ENCODE data around the gene ADRA2B. TPM values are rescaled to one million over a fixed set of nuclear protein-coding genes. Genes with fewer than 3 reads are reported as not detected.
A peak's percentile ranks its signal among the peaks of the same experiment; 100 is the strongest.

Gene ADRA2B
- total RNA-seq, 1 experiment from 2014 or later, result 4.7 TPM

DNA sequence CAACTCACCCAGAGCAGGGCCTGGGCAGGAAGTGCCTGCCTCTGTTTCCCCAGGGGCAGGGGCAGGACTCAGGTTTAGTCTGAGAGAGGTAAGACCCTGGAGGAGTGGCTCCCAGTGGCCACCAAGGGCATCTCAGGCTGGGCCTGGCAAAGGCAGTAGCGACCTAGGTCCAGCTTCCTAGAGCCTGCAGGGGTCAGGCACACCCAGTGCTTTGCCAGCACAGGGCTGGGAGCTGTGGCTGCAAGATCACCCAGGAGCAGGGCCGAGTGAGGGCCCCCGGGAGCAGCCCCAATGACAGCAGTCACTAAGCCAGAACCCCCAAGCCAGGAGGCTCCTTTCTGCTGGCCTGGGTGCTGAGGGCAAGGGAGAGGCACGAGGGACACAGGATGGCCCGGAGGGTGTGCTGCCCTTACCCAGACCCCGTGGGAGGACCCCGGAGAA is 37.6 kb upstream of the ADRA2B start:
- Mint-ChIP-seq H3K27ac (no peak overlapping the region; the same call in 1 of the 2 replicates), H3K4me1 (peaks cover 28% of the 10 kb centered on the region)
- TF ChIP-seq, protein P1, sequence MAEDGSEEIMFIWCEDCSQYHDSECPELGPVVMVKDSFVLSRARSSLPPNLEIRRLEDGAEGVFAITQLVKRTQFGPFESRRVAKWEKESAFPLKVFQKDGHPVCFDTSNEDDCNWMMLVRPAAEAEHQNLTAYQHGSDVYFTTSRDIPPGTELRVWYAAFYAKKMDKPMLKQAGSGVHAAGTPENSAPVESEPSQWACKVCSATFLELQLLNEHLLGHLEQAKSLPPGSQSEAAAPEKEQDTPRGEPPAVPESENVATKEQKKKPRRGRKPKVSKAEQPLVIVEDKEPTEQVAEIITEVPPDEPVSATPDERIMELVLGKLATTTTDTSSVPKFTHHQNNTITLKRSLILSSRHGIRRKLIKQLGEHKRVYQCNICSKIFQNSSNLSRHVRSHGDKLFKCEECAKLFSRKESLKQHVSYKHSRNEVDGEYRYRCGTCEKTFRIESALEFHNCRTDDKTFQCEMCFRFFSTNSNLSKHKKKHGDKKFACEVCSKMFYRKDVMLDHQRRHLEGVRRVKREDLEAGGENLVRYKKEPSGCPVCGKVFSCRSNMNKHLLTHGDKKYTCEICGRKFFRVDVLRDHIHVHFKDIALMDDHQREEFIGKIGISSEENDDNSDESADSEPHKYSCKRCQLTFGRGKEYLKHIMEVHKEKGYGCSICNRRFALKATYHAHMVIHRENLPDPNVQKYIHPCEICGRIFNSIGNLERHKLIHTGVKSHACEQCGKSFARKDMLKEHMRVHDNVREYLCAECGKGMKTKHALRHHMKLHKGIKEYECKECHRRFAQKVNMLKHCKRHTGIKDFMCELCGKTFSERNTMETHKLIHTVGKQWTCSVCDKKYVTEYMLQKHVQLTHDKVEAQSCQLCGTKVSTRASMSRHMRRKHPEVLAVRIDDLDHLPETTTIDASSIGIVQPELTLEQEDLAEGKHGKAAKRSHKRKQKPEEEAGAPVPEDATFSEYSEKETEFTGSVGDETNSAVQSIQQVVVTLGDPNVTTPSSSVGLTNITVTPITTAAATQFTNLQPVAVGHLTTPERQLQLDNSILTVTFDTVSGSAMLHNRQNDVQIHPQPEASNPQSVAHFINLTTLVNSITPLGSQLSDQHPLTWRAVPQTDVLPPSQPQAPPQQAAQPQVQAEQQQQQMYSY (CRISPR knock-in tag; IDR thresholded peaks at IDR 0.05), result no peak

DNA sequence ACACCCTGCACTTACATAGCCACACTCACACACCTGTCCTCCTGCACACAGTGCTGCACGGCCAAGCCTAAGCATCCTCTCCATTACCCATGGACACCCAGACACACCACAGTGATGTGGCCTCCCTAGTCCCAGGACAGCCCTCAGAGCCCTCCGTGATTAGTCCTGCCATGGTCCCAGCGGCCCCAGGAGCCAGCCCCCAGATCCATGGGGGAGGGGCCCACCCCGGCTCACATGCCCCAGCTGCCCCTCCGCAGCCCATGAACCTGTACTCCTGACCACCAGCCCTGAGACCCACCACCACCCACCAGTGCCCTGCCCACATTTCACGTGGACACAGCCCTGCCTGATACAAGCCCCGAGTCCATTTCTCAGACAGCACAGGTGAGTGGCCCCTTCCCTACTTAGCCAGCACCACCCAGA is 36.9 kb upstream of the ADRA2B start:
- Mint-ChIP-seq H3K9me3 (no peaks in the 10 kb centered on the region), H3K4me1 (peaks cover 30% of the 10 kb centered on the region), H3K36me3 (no peaks in the 10 kb centered on the region), H3K27me3 (ENCODE audit: low read depth) (peaks cover 1% of the 10 kb centered on the region; the same call in 1 of the 2 replicates), H3K4me3 (no peak overlapping the region), H3K27ac (peak overlapping the region; percentile 13)
- POLR2A ChIA-PET, result interaction anchor here (0.9 kb wide), 1 partner anchor 15 kb away, joined by 6 read pairs; the partner anchor contains the start of gene ASTL
- no peak for DNase-seq (ENCODE audit: low spot score)
- TF ChIP-seq ZNF423 (CRISPR knock-in tag; IDR thresholded peaks at IDR 0.05), result no peak
- no peak for TF ChIP-seq ZNF416 (CRISPR knock-in tag; IDR thresholded peaks at IDR 0.05)
- TF ChIP-seq, protein P2, sequence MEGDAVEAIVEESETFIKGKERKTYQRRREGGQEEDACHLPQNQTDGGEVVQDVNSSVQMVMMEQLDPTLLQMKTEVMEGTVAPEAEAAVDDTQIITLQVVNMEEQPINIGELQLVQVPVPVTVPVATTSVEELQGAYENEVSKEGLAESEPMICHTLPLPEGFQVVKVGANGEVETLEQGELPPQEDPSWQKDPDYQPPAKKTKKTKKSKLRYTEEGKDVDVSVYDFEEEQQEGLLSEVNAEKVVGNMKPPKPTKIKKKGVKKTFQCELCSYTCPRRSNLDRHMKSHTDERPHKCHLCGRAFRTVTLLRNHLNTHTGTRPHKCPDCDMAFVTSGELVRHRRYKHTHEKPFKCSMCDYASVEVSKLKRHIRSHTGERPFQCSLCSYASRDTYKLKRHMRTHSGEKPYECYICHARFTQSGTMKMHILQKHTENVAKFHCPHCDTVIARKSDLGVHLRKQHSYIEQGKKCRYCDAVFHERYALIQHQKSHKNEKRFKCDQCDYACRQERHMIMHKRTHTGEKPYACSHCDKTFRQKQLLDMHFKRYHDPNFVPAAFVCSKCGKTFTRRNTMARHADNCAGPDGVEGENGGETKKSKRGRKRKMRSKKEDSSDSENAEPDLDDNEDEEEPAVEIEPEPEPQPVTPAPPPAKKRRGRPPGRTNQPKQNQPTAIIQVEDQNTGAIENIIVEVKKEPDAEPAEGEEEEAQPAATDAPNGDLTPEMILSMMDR (IDR thresholded peaks at IDR 0.05), result no peak
- no peak for TF ChIP-seq GABPB1 (CRISPR knock-in tag; IDR thresholded peaks at IDR 0.05)
- TF ChIP-seq, protein P3, sequence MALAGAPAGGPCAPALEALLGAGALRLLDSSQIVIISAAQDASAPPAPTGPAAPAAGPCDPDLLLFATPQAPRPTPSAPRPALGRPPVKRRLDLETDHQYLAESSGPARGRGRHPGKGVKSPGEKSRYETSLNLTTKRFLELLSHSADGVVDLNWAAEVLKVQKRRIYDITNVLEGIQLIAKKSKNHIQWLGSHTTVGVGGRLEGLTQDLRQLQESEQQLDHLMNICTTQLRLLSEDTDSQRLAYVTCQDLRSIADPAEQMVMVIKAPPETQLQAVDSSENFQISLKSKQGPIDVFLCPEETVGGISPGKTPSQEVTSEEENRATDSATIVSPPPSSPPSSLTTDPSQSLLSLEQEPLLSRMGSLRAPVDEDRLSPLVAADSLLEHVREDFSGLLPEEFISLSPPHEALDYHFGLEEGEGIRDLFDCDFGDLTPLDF (CRISPR knock-in tag; IDR thresholded peaks at IDR 0.05), result no peak
- no peak for TF ChIP-seq MXD4 (CRISPR knock-in tag; IDR thresholded peaks at IDR 0.05; ENCODE audit: borderline replicate concordance)
- no peak for TF ChIP-seq NR1H2 (CRISPR knock-in tag; IDR thresholded peaks at IDR 0.05)
- TF ChIP-seq ZNF671 (CRISPR knock-in tag; IDR thresholded peaks at IDR 0.05), result no peak
- TF ChIP-seq, protein P4, sequence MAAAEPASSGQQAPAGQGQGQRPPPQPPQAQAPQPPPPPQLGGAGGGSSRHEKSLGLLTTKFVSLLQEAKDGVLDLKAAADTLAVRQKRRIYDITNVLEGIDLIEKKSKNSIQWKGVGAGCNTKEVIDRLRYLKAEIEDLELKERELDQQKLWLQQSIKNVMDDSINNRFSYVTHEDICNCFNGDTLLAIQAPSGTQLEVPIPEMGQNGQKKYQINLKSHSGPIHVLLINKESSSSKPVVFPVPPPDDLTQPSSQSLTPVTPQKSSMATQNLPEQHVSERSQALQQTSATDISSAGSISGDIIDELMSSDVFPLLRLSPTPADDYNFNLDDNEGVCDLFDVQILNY (CRISPR knock-in tag; IDR thresholded peaks at IDR 0.05), result no peak
- TF ChIP-seq, protein P5, sequence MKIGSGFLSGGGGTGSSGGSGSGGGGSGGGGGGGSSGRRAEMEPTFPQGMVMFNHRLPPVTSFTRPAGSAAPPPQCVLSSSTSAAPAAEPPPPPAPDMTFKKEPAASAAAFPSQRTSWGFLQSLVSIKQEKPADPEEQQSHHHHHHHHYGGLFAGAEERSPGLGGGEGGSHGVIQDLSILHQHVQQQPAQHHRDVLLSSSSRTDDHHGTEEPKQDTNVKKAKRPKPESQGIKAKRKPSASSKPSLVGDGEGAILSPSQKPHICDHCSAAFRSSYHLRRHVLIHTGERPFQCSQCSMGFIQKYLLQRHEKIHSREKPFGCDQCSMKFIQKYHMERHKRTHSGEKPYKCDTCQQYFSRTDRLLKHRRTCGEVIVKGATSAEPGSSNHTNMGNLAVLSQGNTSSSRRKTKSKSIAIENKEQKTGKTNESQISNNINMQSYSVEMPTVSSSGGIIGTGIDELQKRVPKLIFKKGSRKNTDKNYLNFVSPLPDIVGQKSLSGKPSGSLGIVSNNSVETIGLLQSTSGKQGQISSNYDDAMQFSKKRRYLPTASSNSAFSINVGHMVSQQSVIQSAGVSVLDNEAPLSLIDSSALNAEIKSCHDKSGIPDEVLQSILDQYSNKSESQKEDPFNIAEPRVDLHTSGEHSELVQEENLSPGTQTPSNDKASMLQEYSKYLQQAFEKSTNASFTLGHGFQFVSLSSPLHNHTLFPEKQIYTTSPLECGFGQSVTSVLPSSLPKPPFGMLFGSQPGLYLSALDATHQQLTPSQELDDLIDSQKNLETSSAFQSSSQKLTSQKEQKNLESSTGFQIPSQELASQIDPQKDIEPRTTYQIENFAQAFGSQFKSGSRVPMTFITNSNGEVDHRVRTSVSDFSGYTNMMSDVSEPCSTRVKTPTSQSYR (CRISPR knock-in tag; IDR thresholded peaks at IDR 0.05), result no peak
- no peak for TF ChIP-seq CBFB (CRISPR knock-in tag; IDR thresholded peaks at IDR 0.05; ENCODE audit: low read depth)
- TF ChIP-seq, protein P6, sequence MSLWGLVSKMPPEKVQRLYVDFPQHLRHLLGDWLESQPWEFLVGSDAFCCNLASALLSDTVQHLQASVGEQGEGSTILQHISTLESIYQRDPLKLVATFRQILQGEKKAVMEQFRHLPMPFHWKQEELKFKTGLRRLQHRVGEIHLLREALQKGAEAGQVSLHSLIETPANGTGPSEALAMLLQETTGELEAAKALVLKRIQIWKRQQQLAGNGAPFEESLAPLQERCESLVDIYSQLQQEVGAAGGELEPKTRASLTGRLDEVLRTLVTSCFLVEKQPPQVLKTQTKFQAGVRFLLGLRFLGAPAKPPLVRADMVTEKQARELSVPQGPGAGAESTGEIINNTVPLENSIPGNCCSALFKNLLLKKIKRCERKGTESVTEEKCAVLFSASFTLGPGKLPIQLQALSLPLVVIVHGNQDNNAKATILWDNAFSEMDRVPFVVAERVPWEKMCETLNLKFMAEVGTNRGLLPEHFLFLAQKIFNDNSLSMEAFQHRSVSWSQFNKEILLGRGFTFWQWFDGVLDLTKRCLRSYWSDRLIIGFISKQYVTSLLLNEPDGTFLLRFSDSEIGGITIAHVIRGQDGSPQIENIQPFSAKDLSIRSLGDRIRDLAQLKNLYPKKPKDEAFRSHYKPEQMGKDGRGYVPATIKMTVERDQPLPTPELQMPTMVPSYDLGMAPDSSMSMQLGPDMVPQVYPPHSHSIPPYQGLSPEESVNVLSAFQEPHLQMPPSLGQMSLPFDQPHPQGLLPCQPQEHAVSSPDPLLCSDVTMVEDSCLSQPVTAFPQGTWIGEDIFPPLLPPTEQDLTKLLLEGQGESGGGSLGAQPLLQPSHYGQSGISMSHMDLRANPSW (CRISPR knock-in tag; conservative IDR thresholded peaks at IDR 0.05; ENCODE audit: low read depth), result no peak
- TF ChIP-seq NFE2L1 (CRISPR knock-in tag; IDR thresholded peaks at IDR 0.05), result no peak
- no peak for TF ChIP-seq NFYB (CRISPR knock-in tag; conservative IDR thresholded peaks at IDR 0.05; ENCODE audit: low read depth)
- TF ChIP-seq MYBL2 (CRISPR knock-in tag; IDR thresholded peaks at IDR 0.05), result no peak
- TF ChIP-seq, protein P7, sequence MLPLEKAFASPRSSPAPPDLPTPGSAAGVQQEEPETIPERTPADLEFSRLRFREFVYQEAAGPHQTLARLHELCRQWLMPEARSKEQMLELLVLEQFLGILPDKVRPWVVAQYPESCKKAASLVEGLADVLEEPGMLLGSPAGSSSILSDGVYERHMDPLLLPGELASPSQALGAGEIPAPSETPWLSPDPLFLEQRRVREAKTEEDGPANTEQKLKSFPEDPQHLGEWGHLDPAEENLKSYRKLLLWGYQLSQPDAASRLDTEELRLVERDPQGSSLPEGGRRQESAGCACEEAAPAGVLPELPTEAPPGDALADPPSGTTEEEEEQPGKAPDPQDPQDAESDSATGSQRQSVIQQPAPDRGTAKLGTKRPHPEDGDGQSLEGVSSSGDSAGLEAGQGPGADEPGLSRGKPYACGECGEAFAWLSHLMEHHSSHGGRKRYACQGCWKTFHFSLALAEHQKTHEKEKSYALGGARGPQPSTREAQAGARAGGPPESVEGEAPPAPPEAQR (CRISPR knock-in tag; IDR thresholded peaks at IDR 0.05), result no peak
- TF ChIP-seq JUN (CRISPR knock-in tag; IDR thresholded peaks at IDR 0.05), result no peak
- ATAC-seq, result no peak
- CTCF ChIA-PET, result interaction anchor here (1.0 to 3.1 kb wide), 7 partner anchors 10 to 88 kb away, joined by 4 to 19 read pairs (median 8); partner anchors contain the start of genes ADRA2B and ASTL

More for the DNA sequence above, 37.6 kb upstream of the ADRA2B start:
- no peak for ATAC-seq
- no peaks in the 10 kb centered on the region; the same call in 1 of the 2 replicates for H3K27me3 Mint-ChIP-seq (ENCODE audit: low read depth)
- DNase-seq (ENCODE audit: low spot score), result no peak
- ChIA-PET CTCF (interaction anchor here (0.9 to 2.4 kb wide), 4 partner anchors 15 to 37 kb away, joined by 4 to 15 read pairs (median 6); partner anchors contain the start of gene ADRA2B), POLR2A (no interaction called here)
- no peak overlapping the region for H3K4me3 Mint-ChIP-seq
- H3K9me3 Mint-ChIP-seq, result no peaks in the 10 kb centered on the region
- no peaks in the 10 kb centered on the region for H3K36me3 Mint-ChIP-seq

Data from WTC11 (cell line).